Liver (tissue), 9 donors: ENCODE measurements around the gene GOSR2. TPM values are rescaled to one million over a fixed set of nuclear protein-coding genes. Genes with fewer than 3 reads are reported as not detected.

Experiments used
- DNase-seq: peaks from one replicate; pipeline ENCODE4 v3.0.0-alpha.2; 2017; ENCODE audit warnings: low spot score
- H3K27ac ChIP-seq, 2 donors: one replicate each; pipeline ENCODE4 v1.7.0; 2013; ENCODE audit warnings: inconsistent platforms in 2 of 2, low read length in 2 of 2, control low read depth in 1 of 2, low read depth in 1 of 2, mild to moderate bottlenecking in 1 of 2
- H3K27me3 ChIP-seq, 4 donors: one replicate each; pipeline versions ENCODE4 v1.6.1 to v1.7.0; 2013; ENCODE audit warnings: low read length in 3 of 4, inconsistent platforms in 1 of 4, mild to moderate bottlenecking in 1 of 4, moderate library complexity in 1 of 4; ENCODE audit not compliant: control insufficient read depth in 4 of 4, insufficient read depth in 4 of 4
- H3K36me3 ChIP-seq, 4 donors: one replicate each; pipeline versions ENCODE4 v1.6.1 to v1.7.0; 2013; ENCODE audit warnings: low read length in 3 of 4, mild to moderate bottlenecking in 3 of 4, low read depth in 1 of 4, moderate library complexity in 1 of 4; ENCODE audit not compliant: control insufficient read depth in 4 of 4, insufficient read depth in 3 of 4
- H3K4me1 ChIP-seq, 4 donors: one replicate each; pipeline versions ENCODE4 v1.6.1 to v1.7.0; 2013; ENCODE audit warnings: low read length in 3 of 4, mild to moderate bottlenecking in 3 of 4, moderate library complexity in 1 of 4; ENCODE audit not compliant: control insufficient read depth in 4 of 4, insufficient read depth in 4 of 4
- H3K4me3 ChIP-seq, 3 donors: one replicate each; pipeline versions ENCODE4 v1.6.1 to v1.7.0; 2013; ENCODE audit warnings: low read length in 3 of 3, control low read depth in 1 of 3, low read depth in 1 of 3, mild to moderate bottlenecking in 1 of 3
- H3K9ac ChIP-seq, 2 donors: one replicate each; pipeline ENCODE4 v1.7.0; 2013; ENCODE audit warnings: low read length in 2 of 2, mild to moderate bottlenecking in 2 of 2, moderate library complexity in 2 of 2, control low read depth in 1 of 2, low read depth in 1 of 2
- H3K9me3 ChIP-seq, 4 donors: one replicate each; pipeline versions ENCODE4 v1.6.1 to v1.7.0; 2013; ENCODE audit warnings: low read length in 3 of 4; ENCODE audit not compliant: control insufficient read depth in 4 of 4
- ATF3 ChIP-seq: IDR thresholded peaks from 2 replicates; pipeline ENCODE4 v1.6.1; 2016; ENCODE audit warnings: antibody characterized with exemption
- CTCF ChIP-seq: fragments of 150-350 bp; IDR thresholded peaks from 2 replicates; pipeline ENCODE4 v1.5.1; 2017; ENCODE audit warnings: improper control_type of control experiment, low read depth, low read length; ENCODE audit not compliant: missing input control
- EGR1 ChIP-seq, 2 donors: IDR thresholded peaks; 2 replicates each; pipeline ENCODE4 v1.6.1; 2016 to 2018; ENCODE audit warnings: antibody characterized with exemption in 2 of 2, low read depth in 2 of 2
- FOXA1 ChIP-seq: IDR thresholded peaks from 2 replicates; pipeline ENCODE4 v1.6.1; 2016; ENCODE audit warnings: antibody characterized with exemption
- FOXA2 ChIP-seq: IDR thresholded peaks from 2 replicates; pipeline ENCODE4 v1.6.1; 2016; ENCODE audit warnings: antibody characterized with exemption
- GABPA ChIP-seq, 2 donors: IDR thresholded peaks in 1 of 2; conservative IDR thresholded peaks in 1 of 2; 2 replicates each; pipeline ENCODE4 v1.6.1; 2016; ENCODE audit warnings: antibody characterized with exemption in 2 of 2, mild to moderate bottlenecking in 1 of 2, moderate library complexity in 1 of 2
- HNF4A ChIP-seq, 2 donors: conservative IDR thresholded peaks; 2 replicates each; pipeline ENCODE4 v1.6.1; 2016; ENCODE audit warnings: antibody characterized with exemption in 2 of 2, mild to moderate bottlenecking in 2 of 2
- HNF4G ChIP-seq: IDR thresholded peaks from 2 replicates; pipeline ENCODE4 v1.6.1; 2016; ENCODE audit warnings: antibody characterized with exemption
- JUND ChIP-seq, 2 donors: IDR thresholded peaks; 2 replicates each; pipeline ENCODE4 v1.6.1; 2016; ENCODE audit warnings: antibody characterized with exemption in 2 of 2
- MAX ChIP-seq: IDR thresholded peaks from 2 replicates; pipeline ENCODE4 v1.6.1; 2016; ENCODE audit warnings: antibody characterized with exemption
- NR2F2 ChIP-seq: IDR thresholded peaks from 2 replicates; pipeline ENCODE4 v1.6.1; 2016; ENCODE audit warnings: antibody characterized with exemption
- RAD21 ChIP-seq, 2 donors: IDR thresholded peaks; 2 replicates each; pipeline ENCODE4 v1.6.1; 2016; ENCODE audit warnings: antibody characterized with exemption in 2 of 2, mild to moderate bottlenecking in 2 of 2
- REST ChIP-seq: IDR thresholded peaks from 2 replicates; pipeline ENCODE4 v1.6.1; 2016; ENCODE audit warnings: antibody characterized with exemption, mild to moderate bottlenecking
- RXRA ChIP-seq, 2 donors: IDR thresholded peaks; 2 replicates each; pipeline ENCODE4 v1.6.1; 2017 to 2018; ENCODE audit warnings: antibody characterized with exemption in 2 of 2, mild to moderate bottlenecking in 1 of 2
- SP1 ChIP-seq: IDR thresholded peaks from 2 replicates; pipeline ENCODE4 v1.6.1; 2018; ENCODE audit warnings: antibody characterized with exemption, mild to moderate bottlenecking
- TAF1 ChIP-seq: conservative IDR thresholded peaks from 2 replicates; pipeline ENCODE4 v1.6.1; 2016; ENCODE audit warnings: antibody characterized with exemption, mild to moderate bottlenecking
- YY1 ChIP-seq: IDR thresholded peaks from 2 replicates; pipeline ENCODE4 v1.6.1; 2016; ENCODE audit warnings: antibody characterized with exemption, mild to moderate bottlenecking
- ZBTB33 ChIP-seq: IDR thresholded peaks from 2 replicates; pipeline ENCODE4 v1.6.1; 2016; ENCODE audit warnings: antibody characterized with exemption
- WGBS: extraction: QIAGEN DNeasy Blood & Tissue Kit; methylation state at CpG from one replicate; pipeline ENCODE4 v1.1.7; 2013; 5-methylcytosine and 5-hydroxymethylcytosine counted together
- polyA plus RNA-seq, 2 donors: library from polyadenylated mRNA; stranded (reverse) in 1 of 2; unstranded in 1 of 2; fragments of 200-250 nt in 1 of 2; fragments of >200 nt in 1 of 2; fragmentation: Nextera tagmentation in 1 of 2; extraction: Ambion mirVana in 1 of 2; gene quantifications; one replicate each; pipeline versions ENCODE4 v1.2.1 to v1.2.3, GENCODE V29; 2013 to 2015
- total RNA-seq, 2 donors: library from RNA; depleted of rRNA; stranded (reverse); fragments of >200 nt; gene quantifications; one replicate each; pipeline ENCODE4 v1.2.3, GENCODE V29; 2014
- donor health status: healthy.
- donor health status: healthy.
- donor health status: healthy.
- donor health status: healthy.
- donor health status: healthy.

Gene GOSR2
- total and polyA plus RNA-seq, 4 donors = 19.9 to 43.8 (median 21.0) TPM

- TF ChIP-seq FOXA2 (no peak), JUND (IDR thresholded peaks at IDR 0.05) (no peak), GABPA (IDR thresholded peaks at IDR 0.05 in 1 of 2, conservative IDR thresholded peaks at IDR 0.05 in 1 of 2) (no peak), RAD21 (IDR thresholded peaks at IDR 0.05) (no peak), TAF1 (no peak), HNF4A (conservative IDR thresholded peaks at IDR 0.05) (no peak), MAX (no peak), ATF3 (no peak), ZBTB33 (no peak), FOXA1 (no peak), CTCF (no peak), SP1 (no peak), HNF4G (no peak), EGR1 (IDR thresholded peaks at IDR 0.05; ENCODE audit: low read depth in 2 of 2) (no peak), YY1 (no peak)
- Histone ChIP-seq H3K9ac (no peak overlapping the region), H3K27ac (no peak overlapping the region), H3K27me3 (no peaks in the 10 kb centered on the region), H3K4me3 (no peak overlapping the region), H3K9me3 (no peaks in the 10 kb centered on the region), H3K36me3 (no peaks in the 10 kb centered on the region), H3K4me1 (no peaks in the 10 kb centered on the region)
- 95% methylated on average over 5 of the region's 5 CpGs for WGBS
- no peak for DNase-seq
Observed at GRCh38 chr17:46898860-46899259, 24.1 kb upstream of the GOSR2 start.

- Histone ChIP-seq H3K27me3 (no peaks in the 10 kb centered on the region), H3K9me3 (no peaks in the 10 kb centered on the region), H3K36me3 (no peaks in the 10 kb centered on the region), H3K27ac (no peak overlapping the region), H3K4me3 (no peak overlapping the region), H3K9ac (no peak overlapping the region), H3K4me1 (no peaks in the 10 kb centered on the region)
- DNase-seq = no peak
- 84% methylated on average over 9 of the region's 9 CpGs for WGBS
- no peak for TF ChIP-seq RXRA (IDR thresholded peaks at IDR 0.05)
- no peak for TF ChIP-seq EGR1 (IDR thresholded peaks at IDR 0.05; ENCODE audit: low read depth in 2 of 2)
- TF ChIP-seq FOXA2 = no peak
- no peak for TF ChIP-seq HNF4A (conservative IDR thresholded peaks at IDR 0.05)
- no peak for TF ChIP-seq FOXA1
- TF ChIP-seq SP1 = no peak
- no peak for TF ChIP-seq NR2F2
- TF ChIP-seq YY1 = no peak
- no peak for TF ChIP-seq GABPA (IDR thresholded peaks at IDR 0.05 in 1 of 2, conservative IDR thresholded peaks at IDR 0.05 in 1 of 2)
- TF ChIP-seq CTCF = no peak
- TF ChIP-seq JUND (IDR thresholded peaks at IDR 0.05) = no peak
- TF ChIP-seq HNF4G = no peak
- TF ChIP-seq RAD21 (IDR thresholded peaks at IDR 0.05) = no peak
- TF ChIP-seq MAX = no peak
- no peak for TF ChIP-seq ZBTB33
- TF ChIP-seq REST = no peak
- no peak for TF ChIP-seq TAF1
- TF ChIP-seq ATF3 = no peak
Observed at GRCh38 chr17:46901291-46901690, 21.7 kb upstream of the GOSR2 start.
